Ascending aorta (tissue), 2 donors: ENCODE measurements around the gene PPIA. TPM values are rescaled to one million over a fixed set of nuclear protein-coding genes. Genes with fewer than 3 reads are reported as not detected.

Experiments
- DNase-seq, 2 donors: peaks; one replicate each; pipeline ENCODE4 v3.0.0-alpha.2; 2019; ENCODE audit warnings: low spot score in 2 of 2
- H3K27ac ChIP-seq, 2 donors: fragments of 200-600 bp; sonication (generic); one replicate each; pipeline ENCODE4 v1.5.1; 2016 to 2017; ENCODE audit warnings: mild to moderate bottlenecking in 1 of 2
- H3K27me3 ChIP-seq: fragments of 200-600 bp; sonication (generic); one replicate; pipeline ENCODE4 v1.5.1; 2017
- H3K36me3 ChIP-seq, 2 donors: fragments of 200-600 bp; sonication (generic); one replicate each; pipeline ENCODE4 v1.5.1; 2016
- H3K4me1 ChIP-seq, 2 donors: fragments of 200-600 bp; sonication (generic); one replicate each; pipeline ENCODE4 v1.5.1; 2016 to 2017; ENCODE audit warnings: mild to moderate bottlenecking in 1 of 2
- H3K4me3 ChIP-seq, 2 donors: fragments of 200-600 bp; sonication (generic); one replicate each; pipeline ENCODE4 v1.5.1; 2016 to 2017; ENCODE audit warnings: mild to moderate bottlenecking in 1 of 2
- H3K9me3 ChIP-seq, 2 donors: fragments of 200-600 bp; sonication (generic); one replicate each; pipeline ENCODE4 v1.5.1; 2016
- intact Hi-C: fragments of 100-400 bp; cut with DNase I; formaldehyde crosslinking; loops from one replicate; pipeline ENCODE4 v1.15.1; 2023
- total RNA-seq: library from RNA; depleted of rRNA; stranded (reverse); fragments of >200 nt; gene quantifications from one replicate; pipeline ENCODE4 v1.1.0, GENCODE V29; 2016
- TF ChIP-seq, protein P1 (sequence below), 3 experiments: fragments of 200-600 bp in 2 of 3; fragments of 450-650 bp in 1 of 3; sonication (generic) in 2 of 3; IDR thresholded peaks; one replicate each; pipeline ENCODE4 v1.5.1; 2016 to 2019; ENCODE audit warnings: antibody characterized with exemption in 3 of 3, mild to moderate bottlenecking in 1 of 3, moderate library complexity in 1 of 3

PPIA gene
- total RNA-seq, 1 donor from 2014 or later, result 945 TPM

DNA sequence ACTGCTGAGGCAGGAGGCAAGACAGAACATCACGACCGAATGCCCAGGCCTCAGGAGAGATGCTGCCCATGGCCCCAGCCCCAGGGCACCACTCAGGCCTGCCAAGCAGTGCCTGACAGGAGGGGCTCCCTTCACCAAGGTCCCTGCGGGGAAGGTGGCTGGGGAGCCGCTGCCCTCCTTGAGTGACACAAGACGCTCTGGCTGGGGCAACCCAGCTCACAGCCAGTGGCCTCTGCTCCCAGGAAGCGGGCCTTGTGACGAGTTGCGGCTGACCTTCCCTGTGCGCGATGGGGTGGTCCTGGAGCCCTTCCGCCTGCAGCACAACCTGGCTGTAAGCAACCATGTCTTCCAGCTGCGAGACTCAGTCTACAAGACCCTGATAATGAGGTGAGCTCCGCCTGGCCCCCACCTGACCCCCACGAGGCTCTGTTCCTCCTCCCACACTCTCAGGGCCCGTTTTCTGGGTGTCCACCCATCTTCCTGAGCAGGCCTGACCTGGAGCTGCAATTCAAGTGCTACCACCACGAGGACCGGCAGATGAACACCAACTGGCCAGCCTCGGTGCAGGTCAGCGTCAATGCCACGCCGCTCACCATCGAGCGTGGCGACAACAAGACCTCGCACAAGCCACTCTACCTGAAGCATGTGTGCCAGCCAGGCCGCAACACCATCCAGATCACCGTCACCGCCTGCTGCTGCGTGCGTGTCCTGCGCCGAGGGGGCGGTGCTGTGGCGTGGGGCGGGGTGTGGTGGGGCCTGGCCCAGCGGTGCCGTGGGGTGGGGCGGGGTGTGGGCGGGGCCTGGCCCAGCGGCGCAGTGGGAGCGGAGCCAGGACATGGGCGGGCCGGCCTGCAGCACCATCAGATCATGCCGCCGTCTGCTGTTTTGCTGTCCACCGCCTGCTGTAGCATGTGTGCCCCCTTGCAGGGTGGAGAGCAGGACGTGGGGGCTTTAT lies 35.0 kb upstream of the PPIA start:
- Histone ChIP-seq H3K36me3 (peaks cover 91 to 97% of the 10 kb centered on the region in 2 donors), H3K4me1 (peaks cover 0 to 5% of the 10 kb centered on the region in 2 donors), H3K4me3 (no peak overlapping the region), H3K9me3 (no peaks in the 10 kb centered on the region), H3K27me3 (no peaks in the 10 kb centered on the region), H3K27ac (no peak overlapping the region)
- TF ChIP-seq, protein P1, sequence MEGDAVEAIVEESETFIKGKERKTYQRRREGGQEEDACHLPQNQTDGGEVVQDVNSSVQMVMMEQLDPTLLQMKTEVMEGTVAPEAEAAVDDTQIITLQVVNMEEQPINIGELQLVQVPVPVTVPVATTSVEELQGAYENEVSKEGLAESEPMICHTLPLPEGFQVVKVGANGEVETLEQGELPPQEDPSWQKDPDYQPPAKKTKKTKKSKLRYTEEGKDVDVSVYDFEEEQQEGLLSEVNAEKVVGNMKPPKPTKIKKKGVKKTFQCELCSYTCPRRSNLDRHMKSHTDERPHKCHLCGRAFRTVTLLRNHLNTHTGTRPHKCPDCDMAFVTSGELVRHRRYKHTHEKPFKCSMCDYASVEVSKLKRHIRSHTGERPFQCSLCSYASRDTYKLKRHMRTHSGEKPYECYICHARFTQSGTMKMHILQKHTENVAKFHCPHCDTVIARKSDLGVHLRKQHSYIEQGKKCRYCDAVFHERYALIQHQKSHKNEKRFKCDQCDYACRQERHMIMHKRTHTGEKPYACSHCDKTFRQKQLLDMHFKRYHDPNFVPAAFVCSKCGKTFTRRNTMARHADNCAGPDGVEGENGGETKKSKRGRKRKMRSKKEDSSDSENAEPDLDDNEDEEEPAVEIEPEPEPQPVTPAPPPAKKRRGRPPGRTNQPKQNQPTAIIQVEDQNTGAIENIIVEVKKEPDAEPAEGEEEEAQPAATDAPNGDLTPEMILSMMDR (IDR thresholded peaks at IDR 0.05), result no peak
- intact Hi-C loops, result no loop called here
- DNase-seq, result no peak

DNA sequence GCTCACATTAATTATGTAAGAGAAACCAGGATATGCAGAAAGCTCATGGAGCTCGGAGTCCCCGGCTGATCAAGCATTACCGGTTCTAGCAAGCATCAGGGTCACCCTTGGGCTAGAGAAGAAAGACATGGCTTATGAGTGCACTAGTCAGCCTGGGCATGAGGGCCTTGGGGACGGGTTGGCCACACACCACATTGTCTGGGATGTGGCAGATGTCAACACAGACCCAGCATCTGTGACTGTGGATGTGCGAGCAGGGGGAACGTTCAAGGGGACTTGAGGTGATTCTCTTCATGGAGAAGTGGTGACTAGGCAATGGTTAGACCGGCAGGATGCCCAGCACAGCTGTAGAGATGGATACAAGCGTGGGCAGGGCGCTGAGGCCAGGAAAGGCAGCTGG lies 34.2 kb upstream of the PPIA start:
- H3K4me1 ChIP-seq, result no peaks in the 10 kb centered on the region
- no peak overlapping the region for H3K4me3 ChIP-seq
- H3K9me3 ChIP-seq, result no peaks in the 10 kb centered on the region
- TF ChIP-seq, protein P1 (IDR thresholded peaks at IDR 0.05), result no peak
- H3K36me3 ChIP-seq, result peaks cover 89 to 98% of the 10 kb centered on the region in 2 donors
- intact Hi-C loops, result no loop called here
- H3K27ac ChIP-seq, result no peak overlapping the region
- DNase-seq, result no peak
- H3K27me3 ChIP-seq, result no peaks in the 10 kb centered on the region

DNA sequence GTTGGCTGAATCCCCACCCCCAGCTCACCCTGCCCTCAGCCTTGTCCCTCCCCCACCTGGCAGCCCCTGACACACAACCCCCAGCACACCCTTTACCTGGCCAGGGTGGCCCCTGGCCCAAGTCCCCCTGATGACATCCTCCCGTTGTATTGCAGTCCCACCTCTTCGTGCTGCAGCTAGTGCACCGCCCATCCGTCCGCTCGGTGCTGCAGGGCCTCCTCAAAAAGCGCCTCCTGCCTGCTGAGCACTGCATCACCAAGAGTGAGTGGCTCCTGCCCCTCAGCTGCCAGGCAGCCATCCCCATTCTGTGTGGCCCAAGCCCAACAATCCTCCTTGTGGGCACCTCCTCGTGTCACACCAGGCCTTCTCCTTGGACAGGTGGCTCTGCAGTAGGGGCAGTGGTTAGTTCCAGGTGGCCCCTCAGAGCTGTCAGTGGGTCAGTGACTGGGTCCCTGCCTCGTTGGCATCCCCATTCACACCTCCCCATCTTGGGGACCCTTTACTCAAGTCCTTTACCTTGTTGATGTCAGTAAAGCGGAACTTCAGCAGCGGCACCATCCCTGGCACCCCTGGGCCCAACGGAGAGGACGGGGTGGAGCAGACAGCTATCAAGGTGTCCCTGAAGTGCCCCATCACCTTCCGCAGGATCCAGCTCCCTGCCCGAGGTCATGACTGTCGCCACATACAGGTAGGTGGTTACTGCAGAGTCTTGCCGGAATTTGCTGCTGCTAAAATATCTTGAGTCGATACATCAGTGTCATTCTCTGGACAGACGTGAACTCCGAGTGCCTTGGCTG lies 33.6 kb upstream of the PPIA start:
- H3K36me3 ChIP-seq, result peaks cover 88 to 93% of the 10 kb centered on the region in 2 donors
- no peak overlapping the region for H3K27ac ChIP-seq
- H3K4me1 ChIP-seq, result peaks cover 0 to 3% of the 10 kb centered on the region in 2 donors
- intact Hi-C loops, result no loop called here
- TF ChIP-seq, protein P1 (IDR thresholded peaks at IDR 0.05), result no peak
- H3K9me3 ChIP-seq, result no peaks in the 10 kb centered on the region
- no peak overlapping the region for H3K4me3 ChIP-seq
- no peak for DNase-seq
- no peaks in the 10 kb centered on the region for H3K27me3 ChIP-seq

DNA sequence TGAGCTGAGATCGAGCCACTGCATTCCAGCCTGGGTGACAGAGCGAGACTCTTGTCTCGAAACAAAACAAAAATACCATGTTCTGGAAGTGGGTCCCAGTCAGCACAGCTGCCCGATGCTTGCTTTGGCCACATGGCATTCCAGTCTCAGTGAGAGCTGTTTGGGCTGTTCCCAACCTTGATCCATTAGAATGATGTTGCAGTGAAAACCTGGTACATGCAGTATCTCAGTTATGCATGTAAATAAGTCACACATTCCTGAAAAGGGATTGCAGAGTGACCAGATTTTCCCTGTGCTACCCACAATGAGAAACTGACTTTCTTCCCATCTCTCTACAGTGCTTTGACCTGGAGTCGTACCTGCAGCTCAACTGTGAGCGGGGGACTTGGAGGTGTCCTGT lies 32.4 kb upstream of the PPIA start:
- no peak for DNase-seq
- TF ChIP-seq, protein P1 (IDR thresholded peaks at IDR 0.05), result no peak
- H3K36me3 ChIP-seq, result peaks cover 83 to 85% of the 10 kb centered on the region in 2 donors
- no peaks in the 10 kb centered on the region for H3K27me3 ChIP-seq
- intact Hi-C loops, result no loop called here
- H3K9me3 ChIP-seq, result no peaks in the 10 kb centered on the region
- peaks cover 4 to 15% of the 10 kb centered on the region in 2 donors for H3K4me1 ChIP-seq
- no peak overlapping the region for H3K27ac ChIP-seq
- H3K4me3 ChIP-seq, result no peak overlapping the region

DNA sequence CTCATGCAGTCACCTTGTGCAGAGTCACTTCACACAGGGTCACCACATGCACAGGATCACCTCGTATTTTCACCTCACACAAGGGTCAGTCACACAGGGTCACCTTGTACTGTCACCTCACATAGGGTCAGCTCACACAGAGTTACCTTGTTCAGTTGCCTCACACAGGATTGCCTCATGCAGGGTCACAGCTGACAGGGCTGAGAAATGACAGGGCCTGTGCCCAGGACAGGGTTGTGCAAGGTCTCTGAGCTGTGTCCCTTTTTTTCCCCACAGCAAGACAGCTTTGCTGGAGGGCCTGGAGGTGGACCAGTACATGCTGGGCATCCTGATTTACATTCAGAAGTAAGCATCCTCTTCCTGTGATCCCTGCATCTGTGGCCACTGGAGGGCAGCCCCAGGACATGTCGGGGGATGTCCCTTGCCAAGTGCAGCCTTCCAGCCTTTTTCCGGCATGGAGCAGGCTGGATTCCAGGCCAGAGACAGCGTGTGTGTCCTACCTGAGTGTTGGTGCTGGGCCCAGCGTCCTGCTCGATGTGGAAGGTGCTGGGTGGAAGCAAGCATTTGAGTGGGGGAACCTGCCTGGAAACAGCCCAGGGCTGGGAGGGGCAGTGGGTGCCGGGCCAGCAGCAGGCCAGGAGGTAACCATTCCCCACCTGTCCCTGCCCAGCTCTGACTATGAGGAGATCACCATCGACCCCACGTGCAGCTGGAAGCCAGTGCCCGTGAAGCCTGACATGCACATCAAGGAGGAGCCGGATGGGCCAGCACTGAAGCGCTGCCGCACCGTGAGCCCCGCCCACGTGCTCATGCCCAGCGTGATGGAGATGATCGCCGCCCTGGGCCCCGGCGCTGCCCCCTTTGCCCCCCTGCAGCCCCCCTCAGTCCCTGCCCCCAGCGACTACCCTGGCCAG lies 31.6 kb upstream of the PPIA start:
- peaks cover 10 to 22% of the 10 kb centered on the region in 2 donors for H3K4me1 ChIP-seq
- no peaks in the 10 kb centered on the region for H3K27me3 ChIP-seq
- H3K4me3 ChIP-seq, result no peak overlapping the region
- H3K36me3 ChIP-seq, result peaks cover 74 to 76% of the 10 kb centered on the region in 2 donors
- no peak overlapping the region for H3K27ac ChIP-seq
- DNase-seq, result no peak
- TF ChIP-seq, protein P1 (IDR thresholded peaks at IDR 0.05), result no peak
- intact Hi-C loops, result no loop called here
- no peaks in the 10 kb centered on the region for H3K9me3 ChIP-seq
